ENCODE data around the gene KIF6. TPM values are rescaled to one million over a fixed set of nuclear protein-coding genes. Genes with fewer than 3 reads are reported as not detected.

The KIF6 gene
- total RNA-seq, 4 donors from 2014 or later = 0.83 to 2.6 (median 1.1) TPM

- TF ChIP-seq POLR2AphosphoS5 (IDR thresholded peaks at IDR 0.05) (no peak), POLR2A (IDR thresholded peaks at IDR 0.05; ENCODE audit: low read depth) (no peak), CTCF (IDR thresholded peaks at IDR 0.05) (peak; percentile 67 to 82 (median 72))
- Histone ChIP-seq H3K27me3 (no peaks in the 10 kb centered on the region), H3K9me3 (no peaks in the 10 kb centered on the region), H3K4me1 (peaks cover 5 to 16% (median 13%) of the 10 kb centered on the region in 4 donors), H3K27ac (replicated peaks in 1 of 4) (peak overlapping the region in 1 of 4 donors; percentile 24), H3K36me3 (no peaks in the 10 kb centered on the region), H3K4me3 (no peak overlapping the region)
- DNase-seq (ENCODE audit: extremely low spot score) = no peak
- 49% methylated on average over 16 of the region's 21 CpGs for WGBS
- intact Hi-C loops (cut with DNase I) = loop anchor here (5.0 kb wide), 1 partner anchor 945 kb away; no protein-coding TSS in a partner anchor
These were observed 363.3 kb downstream of the KIF6 start for GRCh38 chr6:39361657-39362486.

DNA sequence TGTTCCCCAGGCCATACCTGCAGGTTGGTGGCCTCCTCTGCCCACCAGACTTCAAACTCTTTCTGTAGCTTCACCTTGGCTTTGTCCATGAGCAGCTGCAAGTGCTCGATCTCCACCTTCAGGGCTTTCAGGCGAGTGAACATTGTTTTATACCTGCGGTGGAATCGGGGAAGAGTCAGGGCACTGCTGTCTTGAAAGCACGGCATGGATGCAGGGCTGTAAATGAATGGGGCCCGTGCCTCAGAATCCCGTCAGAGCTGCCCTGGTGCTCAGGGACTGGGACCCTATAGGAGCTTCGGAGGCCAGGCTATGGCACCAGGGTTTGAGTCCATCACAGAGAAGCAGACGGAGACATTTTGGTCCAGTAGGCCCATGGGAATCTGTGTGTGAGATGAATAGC, 364.8 kb downstream of the KIF6 start:
- H3K4me3 ChIP-seq = no peak overlapping the region
- intact Hi-C loops (cut with DNase I) = loop anchor here (5.0 kb wide), 1 partner anchor 947 kb away; no protein-coding TSS in a partner anchor
- 96% methylated on average over 8 of the region's 9 CpGs for WGBS
- no peak for TF ChIP-seq EP300 (IDR thresholded peaks at IDR 0.05)
- TF ChIP-seq POLR2AphosphoS5 (IDR thresholded peaks at IDR 0.05) = no peak
- no peak for TF ChIP-seq CTCF (IDR thresholded peaks at IDR 0.05)
- no peaks in the 10 kb centered on the region for H3K27me3 ChIP-seq
- no peak overlapping the region for H3K27ac ChIP-seq (replicated peaks in 1 of 4)
- H3K36me3 ChIP-seq = no peaks in the 10 kb centered on the region
- DNase-seq (ENCODE audit: extremely low spot score) = no peak
- H3K9me3 ChIP-seq = no peaks in the 10 kb centered on the region
- H3K4me1 ChIP-seq = peaks cover 5 to 16% (median 13%) of the 10 kb centered on the region in 4 donors

DNA sequence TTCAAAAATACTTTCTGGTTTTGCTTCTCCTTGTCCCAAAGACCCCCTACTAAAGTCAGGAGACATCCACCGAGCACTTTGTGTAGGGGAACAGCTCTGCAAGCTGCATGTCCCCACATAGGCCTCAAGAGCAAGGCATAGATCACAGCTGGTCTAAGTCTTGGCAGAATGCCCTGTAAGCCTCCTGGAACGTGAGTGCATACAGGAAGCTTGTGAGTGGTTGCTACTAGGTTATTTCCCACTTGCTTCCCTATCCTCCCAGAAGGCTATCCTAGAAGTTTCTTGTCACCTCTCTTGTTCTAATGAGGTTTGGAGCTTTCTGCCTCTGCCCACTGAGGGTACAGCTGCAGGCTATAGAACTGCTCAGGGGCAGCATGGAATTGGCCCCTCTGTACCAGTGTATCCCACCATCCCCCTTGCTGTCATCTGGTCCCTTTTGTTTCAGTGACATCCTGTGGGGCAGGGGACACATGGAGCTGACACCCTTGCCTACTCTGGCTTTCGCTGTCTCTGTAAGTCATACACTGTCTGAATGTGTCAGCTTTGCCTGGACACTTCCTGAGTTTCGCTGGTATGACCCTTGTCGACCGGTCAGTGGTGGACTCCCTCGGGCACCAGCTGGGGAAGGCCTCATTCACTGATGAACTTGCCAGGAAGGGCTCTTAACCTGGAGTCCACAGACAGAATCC, 367.1 kb downstream of the KIF6 start:
- WGBS = 58% methylated on average over 4 of the region's 7 CpGs
- H3K27me3 ChIP-seq = no peaks in the 10 kb centered on the region
- TF ChIP-seq POLR2A (IDR thresholded peaks at IDR 0.05; ENCODE audit: low read depth) (no peak), POLR2AphosphoS5 (IDR thresholded peaks at IDR 0.05) (no peak), CTCF (IDR thresholded peaks at IDR 0.05) (no peak), EP300 (IDR thresholded peaks at IDR 0.05) (no peak)
- no peak overlapping the region for H3K4me3 ChIP-seq
- intact Hi-C loops (cut with DNase I) = no loop called here
- DNase-seq (ENCODE audit: extremely low spot score) = no peak
- peaks cover 5 to 16% (median 13%) of the 10 kb centered on the region in 4 donors for H3K4me1 ChIP-seq
- H3K36me3 ChIP-seq = no peaks in the 10 kb centered on the region
- no peaks in the 10 kb centered on the region for H3K9me3 ChIP-seq
- H3K27ac ChIP-seq (replicated peaks in 1 of 4) = no peak overlapping the region

- TF ChIP-seq POLR2AphosphoS5 (IDR thresholded peaks at IDR 0.05) (no peak), CTCF (IDR thresholded peaks at IDR 0.05) (no peak), EP300 (IDR thresholded peaks at IDR 0.05) (no peak), POLR2A (IDR thresholded peaks at IDR 0.05; ENCODE audit: low read depth) (no peak)
- peaks cover 0 to 7% (median 2%) of the 10 kb centered on the region in 4 donors for H3K4me1 ChIP-seq
- no peak for DNase-seq (ENCODE audit: extremely low spot score)
- no peak overlapping the region for H3K27ac ChIP-seq (replicated peaks in 1 of 4)
- WGBS = 100% methylated on average over 4 of the region's 7 CpGs
- no peaks in the 10 kb centered on the region for H3K36me3 ChIP-seq
- H3K9me3 ChIP-seq = no peaks in the 10 kb centered on the region
- no peak overlapping the region for H3K4me3 ChIP-seq
- no peaks in the 10 kb centered on the region for H3K27me3 ChIP-seq
- intact Hi-C loops (cut with DNase I) = no loop called here
These were observed 371.4 kb downstream of the KIF6 start for GRCh38 chr6:39353698-39354315.

Data from esophagus muscularis mucosa (tissue), 4 donors.